Endodermal cell (in vitro differentiated cells): ENCODE measurements around the gene ST3GAL3. TPM values are rescaled to one million over a fixed set of nuclear protein-coding genes. Genes with fewer than 3 reads are reported as not detected.

Experiments
- DNase-seq: peaks from one replicate; pipeline ENCODE4 v3.0.0-alpha.2; 2017
- H3K27ac ChIP-seq: 2 replicates; pipeline ENCODE4 v1.5.1; 2013; ENCODE audit warnings: mild to moderate bottlenecking, low read depth, low read length, moderate library complexity
- H3K27me3 ChIP-seq: 2 replicates; pipeline ENCODE4 v1.6.1; 2013; ENCODE audit warnings: mild to moderate bottlenecking, low read length, moderate library complexity; ENCODE audit not compliant: insufficient read depth, control insufficient read depth, poor library complexity, severe bottlenecking
- H3K36me3 ChIP-seq: 2 replicates; pipeline ENCODE4 v1.7.0; 2013; ENCODE audit warnings: mild to moderate bottlenecking, low read length, moderate library complexity; ENCODE audit not compliant: control insufficient read depth, insufficient read depth
- H3K4me1 ChIP-seq: one replicate; pipeline ENCODE4 v1.7.0; 2013; ENCODE audit warnings: low read length; ENCODE audit not compliant: control insufficient read depth, insufficient read depth
- H3K4me3 ChIP-seq: 2 replicates; pipeline ENCODE4 v1.5.1; 2013; ENCODE audit warnings: mild to moderate bottlenecking, low read length, moderate library complexity
- H3K9ac ChIP-seq: 2 replicates; pipeline ENCODE4 v1.6.1; 2013; ENCODE audit warnings: mild to moderate bottlenecking, low read length, moderate library complexity; ENCODE audit not compliant: poor library complexity, severe bottlenecking; ENCODE audit errors: extremely low read depth
- H3K9me3 ChIP-seq: 2 replicates; pipeline ENCODE4 v1.6.1; 2013; ENCODE audit warnings: mild to moderate bottlenecking, low read length, moderate library complexity; ENCODE audit not compliant: control insufficient read depth
- H3K27ac Mint-ChIP-seq: 2 replicates; pipeline ENCODE4 v1.8.0; 2020; ENCODE audit warnings: mixed read lengths
- H3K27me3 Mint-ChIP-seq: 2 replicates; pipeline ENCODE4 v1.8.0; 2021; ENCODE audit warnings: mild to moderate bottlenecking, mixed read lengths; ENCODE audit not compliant: insufficient read depth
- H3K36me3 Mint-ChIP-seq: 2 replicates; pipeline ENCODE4 v1.8.0; 2020; ENCODE audit warnings: low read depth, mixed read lengths
- H3K4me1 Mint-ChIP-seq: 2 replicates; pipeline ENCODE4 v1.8.0; 2020; ENCODE audit warnings: mixed read lengths
- H3K4me3 Mint-ChIP-seq: 2 replicates; pipeline ENCODE4 v1.8.0; 2020; ENCODE audit warnings: mild to moderate bottlenecking, moderate library complexity, mixed read lengths
- H3K9me3 Mint-ChIP-seq: 2 replicates; pipeline ENCODE4 v1.8.0; 2020; ENCODE audit warnings: mild to moderate bottlenecking, mixed read lengths
- WGBS, 2 experiments: methylation state at CpG; one replicate each; pipeline versions ENCODE4 v1.1.5 to v1.1.7; 2013; ENCODE audit warnings: missing lambda C conversion rate in 2 of 2, mixed read lengths in 1 of 2; ENCODE audit not compliant: insufficient coverage in 1 of 2, insufficient read length in 1 of 2; 5-methylcytosine and 5-hydroxymethylcytosine counted together
- total RNA-seq, 2 donors: library from RNA; stranded (reverse); fragmentation: NEBNext Ultra II Directional in 1 of 2; extraction: Animal tissue kit (Norgen Biotek cat#: 25700) in 1 of 2; gene quantifications; 2 replicates in 1 of 2; 3 replicates in 1 of 2; pipeline ENCODE4 v1.2.1, GENCODE V29; 2021
- TF ChIP-seq, protein P1 (sequence below): fragments of 200-600 bp; sonication (generic); conservative IDR thresholded peaks from 2 replicates; pipeline ENCODE4 v1.5.0; 2021; ENCODE audit warnings: antibody characterized with exemption, mild to moderate bottlenecking

Gene ST3GAL3
- total RNA-seq, 2 donors from 2014 or later = 15.5 to 15.9 TPM

DNA sequence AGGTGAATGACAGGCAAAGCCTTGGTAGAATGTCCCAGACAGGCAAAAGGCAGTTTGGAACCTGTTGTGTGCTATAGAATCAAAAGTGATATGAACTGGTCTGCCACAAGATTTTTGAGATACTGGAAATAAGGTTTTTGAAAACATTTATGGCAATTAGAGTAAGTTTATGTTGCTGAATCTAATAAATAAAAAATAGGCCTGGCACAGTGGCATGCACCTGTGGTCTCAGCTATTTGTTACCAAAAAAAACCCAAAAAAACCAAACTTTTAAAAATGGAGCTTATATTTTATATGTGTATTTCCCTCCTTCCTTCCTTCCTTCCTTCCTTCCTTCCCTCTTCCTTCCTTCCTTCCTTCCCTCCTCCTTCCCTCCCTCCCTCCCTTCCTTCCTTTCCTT lies 149.8 kb downstream of the ST3GAL3 start:
- no peaks in the 10 kb centered on the region for H3K36me3 ChIP-seq
- Mint-ChIP-seq H3K36me3 (peaks cover 3% of the 10 kb centered on the region), H3K9me3 (no peaks in the 10 kb centered on the region), H3K27ac (no peak overlapping the region), H3K4me3 (no peak overlapping the region), H3K4me1 (peaks cover 10% of the 10 kb centered on the region), H3K27me3 (no peaks in the 10 kb centered on the region)
- no peaks in the 10 kb centered on the region for H3K27me3 ChIP-seq
- H3K4me1 ChIP-seq = peaks cover 8% of the 10 kb centered on the region
- H3K9ac ChIP-seq = no peak overlapping the region
- DNase-seq = no peak
- TF ChIP-seq, protein P1, sequence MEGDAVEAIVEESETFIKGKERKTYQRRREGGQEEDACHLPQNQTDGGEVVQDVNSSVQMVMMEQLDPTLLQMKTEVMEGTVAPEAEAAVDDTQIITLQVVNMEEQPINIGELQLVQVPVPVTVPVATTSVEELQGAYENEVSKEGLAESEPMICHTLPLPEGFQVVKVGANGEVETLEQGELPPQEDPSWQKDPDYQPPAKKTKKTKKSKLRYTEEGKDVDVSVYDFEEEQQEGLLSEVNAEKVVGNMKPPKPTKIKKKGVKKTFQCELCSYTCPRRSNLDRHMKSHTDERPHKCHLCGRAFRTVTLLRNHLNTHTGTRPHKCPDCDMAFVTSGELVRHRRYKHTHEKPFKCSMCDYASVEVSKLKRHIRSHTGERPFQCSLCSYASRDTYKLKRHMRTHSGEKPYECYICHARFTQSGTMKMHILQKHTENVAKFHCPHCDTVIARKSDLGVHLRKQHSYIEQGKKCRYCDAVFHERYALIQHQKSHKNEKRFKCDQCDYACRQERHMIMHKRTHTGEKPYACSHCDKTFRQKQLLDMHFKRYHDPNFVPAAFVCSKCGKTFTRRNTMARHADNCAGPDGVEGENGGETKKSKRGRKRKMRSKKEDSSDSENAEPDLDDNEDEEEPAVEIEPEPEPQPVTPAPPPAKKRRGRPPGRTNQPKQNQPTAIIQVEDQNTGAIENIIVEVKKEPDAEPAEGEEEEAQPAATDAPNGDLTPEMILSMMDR = no peak
- no peak overlapping the region for H3K4me3 ChIP-seq
- no peak overlapping the region for H3K27ac ChIP-seq
- H3K9me3 ChIP-seq = no peaks in the 10 kb centered on the region

DNA sequence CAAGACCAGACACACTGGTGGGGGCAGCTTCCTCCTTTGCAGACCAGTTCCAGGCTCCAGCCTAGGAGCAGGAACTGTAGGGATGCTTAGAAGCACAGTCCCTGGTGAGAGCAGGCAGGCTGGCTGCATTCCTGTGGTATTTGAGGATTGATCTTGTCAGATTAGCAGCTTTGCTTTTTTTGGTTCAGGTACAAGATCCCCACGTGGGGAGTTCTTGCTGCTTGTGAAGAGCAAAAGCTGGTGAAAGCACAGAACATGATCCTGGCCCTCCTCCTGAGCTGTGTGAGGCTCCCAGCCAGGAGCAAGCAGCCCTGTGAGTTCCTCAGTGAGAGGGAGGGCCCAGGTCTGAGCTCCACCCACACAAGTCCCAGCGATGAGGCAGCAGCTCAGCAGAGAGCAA lies 151.0 kb downstream of the ST3GAL3 start:
- 22% methylated on average over 2 of the region's 2 CpGs; no CpG with 5 or more reads in 1 of the 2 experiments for WGBS, 2 experiments
- Histone ChIP-seq H3K9me3 (no peaks in the 10 kb centered on the region), H3K9ac (no peak overlapping the region), H3K36me3 (no peaks in the 10 kb centered on the region), H3K27me3 (no peaks in the 10 kb centered on the region), H3K4me1 (peaks cover 8% of the 10 kb centered on the region), H3K27ac (peak overlapping the region; percentile 41), H3K4me3 (no peak overlapping the region)
- Mint-ChIP-seq H3K27ac (peak overlapping the region; percentile 86), H3K4me1 (peaks cover 10% of the 10 kb centered on the region), H3K4me3 (no peak overlapping the region), H3K36me3 (peaks cover 7% of the 10 kb centered on the region), H3K27me3 (no peaks in the 10 kb centered on the region), H3K9me3 (peaks cover 5% of the 10 kb centered on the region)
- TF ChIP-seq, protein P1 = no peak
- peak; percentile 89 for DNase-seq

DNA sequence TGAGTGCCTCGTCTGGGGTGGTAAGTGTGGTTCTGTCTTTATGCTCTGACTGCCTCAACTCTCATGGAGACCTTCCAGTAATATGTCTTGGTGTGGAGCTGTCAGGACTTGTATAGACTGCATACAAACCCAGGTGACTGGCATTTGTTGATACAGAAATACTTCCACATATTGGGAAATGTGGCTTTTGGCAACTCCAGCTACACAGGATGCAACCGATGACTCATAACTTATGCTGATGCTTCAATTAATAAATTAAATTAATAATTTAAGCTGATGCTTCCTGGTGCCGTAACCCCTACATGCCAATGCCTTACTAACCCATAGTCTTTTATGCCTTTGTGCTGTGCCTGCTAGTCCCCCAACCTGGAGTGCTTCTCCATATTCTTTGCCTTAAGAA lies 154.0 kb downstream of the ST3GAL3 start:
- H3K4me1 Mint-ChIP-seq = peaks cover 10% of the 10 kb centered on the region
- no peaks in the 10 kb centered on the region for H3K27me3 ChIP-seq
- no peak overlapping the region for H3K27ac ChIP-seq
- H3K27ac Mint-ChIP-seq = no peak overlapping the region
- peaks cover 8% of the 10 kb centered on the region for H3K9me3 Mint-ChIP-seq
- H3K36me3 Mint-ChIP-seq = peaks cover 5% of the 10 kb centered on the region
- H3K27me3 Mint-ChIP-seq = no peaks in the 10 kb centered on the region
- no peaks in the 10 kb centered on the region for H3K36me3 ChIP-seq
- no peak for DNase-seq
- TF ChIP-seq, protein P1 = no peak
- no peak overlapping the region for H3K4me3 Mint-ChIP-seq
- H3K9me3 ChIP-seq = no peaks in the 10 kb centered on the region
- H3K9ac ChIP-seq = no peak overlapping the region
- WGBS, 2 experiments = 95 to 100% methylated on average over 1 to 3 of the region's 3 CpGs
- H3K4me1 ChIP-seq = peaks cover 8% of the 10 kb centered on the region
- no peak overlapping the region for H3K4me3 ChIP-seq
